CD4-positive, alpha-beta memory T cell (primary cell): ENCODE measurements around the gene MORN1. TPM values are rescaled to one million over a fixed set of nuclear protein-coding genes. Genes with fewer than 3 reads are reported as not detected.
A peak's percentile ranks its signal among the peaks of the same experiment; 100 is the strongest.

Source experiments
- CTCF ChIA-PET: fragments of 350-600 bp; sonication (Branson Sonifier 250); formaldehyde crosslinking; loops from one replicate; lab custom pipeline; 2021; ENCODE audit warnings: inconsistent platforms; ENCODE audit not compliant: partially characterized antibody; lab: Charles Lee
- POLR2A ChIA-PET: fragments of 350-600 bp; sonication (Branson Sonifier 250); formaldehyde crosslinking; loops from one replicate; lab custom pipeline; 2021; ENCODE audit not compliant: partially characterized antibody; lab: Charles Lee
- DNase-seq, 5 donors: peaks; one replicate each; pipeline versions ENCODE4 v3.0.0 to v3.0.0-alpha.2; 2020 to 2022; ENCODE audit warnings: mixed read lengths in 1 of 5
- H3K27ac ChIP-seq: one replicate; pipeline ENCODE4 v1.7.0; 2013; ENCODE audit warnings: low read depth, low read length
- H3K27me3 ChIP-seq: 2 replicates; pipeline ENCODE4 v1.7.0; 2013; ENCODE audit warnings: mild to moderate bottlenecking, low read length, moderate library complexity; ENCODE audit not compliant: insufficient read depth
- H3K36me3 ChIP-seq: 2 replicates; pipeline ENCODE4 v1.7.0; 2013; ENCODE audit warnings: mild to moderate bottlenecking, low read length, moderate library complexity; ENCODE audit not compliant: insufficient read depth
- H3K4me1 ChIP-seq: 2 replicates; pipeline ENCODE4 v1.7.0; 2013; ENCODE audit warnings: mild to moderate bottlenecking, low read length, moderate library complexity; ENCODE audit not compliant: insufficient read depth
- H3K4me3 ChIP-seq, 2 donors: one replicate each; pipeline ENCODE4 v1.7.0; 2013; ENCODE audit warnings: low read length in 2 of 2, mild to moderate bottlenecking in 1 of 2
- H3K9me3 ChIP-seq, 2 donors: one replicate each; pipeline ENCODE4 v1.7.0; 2013; ENCODE audit warnings: low read length in 2 of 2, control low read depth in 1 of 2; ENCODE audit not compliant: control insufficient read depth in 1 of 2
- H3K27ac Mint-ChIP-seq, 7 donors: one replicate each; pipeline ENCODE4 v1.8.0; 2020 to 2021; ENCODE audit warnings: mixed read lengths in 7 of 7, mild to moderate bottlenecking in 6 of 7, inconsistent platforms in 3 of 7, moderate library complexity in 3 of 7
- H3K27me3 Mint-ChIP-seq, 2 donors: one replicate each; pipeline ENCODE4 v1.8.0; 2020 to 2021; ENCODE audit warnings: mixed read lengths in 2 of 2
- H3K36me3 Mint-ChIP-seq, 2 donors: one replicate each; pipeline ENCODE4 v1.8.0; 2020 to 2021; ENCODE audit warnings: mixed read lengths in 2 of 2, inconsistent platforms in 1 of 2, mild to moderate bottlenecking in 1 of 2
- H3K4me1 Mint-ChIP-seq, 4 donors: one replicate each; pipeline ENCODE4 v1.8.0; 2020 to 2021; ENCODE audit warnings: mixed read lengths in 4 of 4, mild to moderate bottlenecking in 1 of 4
- H3K4me3 Mint-ChIP-seq, 8 donors: one replicate each; pipeline ENCODE4 v1.8.0; 2020 to 2021; ENCODE audit warnings: mixed read lengths in 8 of 8, mild to moderate bottlenecking in 7 of 8, moderate library complexity in 6 of 8, inconsistent platforms in 3 of 8
- H3K9me3 Mint-ChIP-seq, 8 donors: one replicate each; pipeline ENCODE4 v1.8.0; 2020 to 2021; ENCODE audit warnings: mixed read lengths in 8 of 8, mild to moderate bottlenecking in 5 of 8, inconsistent platforms in 3 of 8, moderate library complexity in 1 of 8
- intact Hi-C: fragments of 100-400 bp; cut with micrococcal nuclease; formaldehyde crosslinking; loops from one replicate; pipeline ENCODE4 v1.15.1; 2023
- polyA plus RNA-seq, 2 donors: library from polyadenylated mRNA; unstranded; fragments of 300-500 nt; fragmentation: Illumina TruSeq; gene quantifications; one replicate each; pipeline ENCODE4 v1.2.3, GENCODE V29; 2021
- total RNA-seq, 2 experiments: library from RNA; stranded (reverse); gene quantifications; one replicate each; pipeline ENCODE4 v1.2.3, GENCODE V29; 2021

Gene MORN1
- total and polyA plus RNA-seq, 4 experiments from 2014 or later = 1.9 to 15.3 (median 7.4) TPM

GRCh38 chr1:2412395-2412772 is 21.0 kb upstream of the MORN1 start, which contains the start of gene PEX10:
Gene PEX10 (minus strand): TSS chr1:2412564. CDS start chr1:2412502, 62 bp downstream.
- intact Hi-C loops = loop anchor here (1.0 to 5.0 kb wide), 8 partner anchors 21 to 1010 kb away; partner anchors contain the start of genes MORN1, PANK4, PRXL2B and RER1
- peak within 1 kb of the TSS; percentile 82 to 94 (median 87) for H3K4me3 Mint-ChIP-seq
- ChIA-PET CTCF (interaction anchor here (1.0 to 1.8 kb wide), 7 partner anchors 82 to 376 kb away, joined by 3 to 23 read pairs (median 5); partner anchors contain the start of genes FAAP20, PANK4 and PRXL2B), POLR2A (interaction anchor here (1.0 to 5.5 kb wide), 9 partner anchors 15 to 217 kb away, joined by 4 to 55 read pairs (median 25); partner anchors contain the start of genes FAAP20, MORN1, PANK4 and PRXL2B)
- peak; percentile 96 to 98 (median 97) for DNase-seq
- no peaks in the 10 kb centered on the region for H3K36me3 ChIP-seq
- H3K27ac Mint-ChIP-seq = peak within 1 kb of the TSS; percentile 75 to 99 (median 92)
- H3K27ac ChIP-seq = peak within 1 kb of the TSS; percentile 84
- peaks cover 0 to 22% of the 10 kb centered on the region in 2 donors for H3K36me3 Mint-ChIP-seq
- H3K9me3 Mint-ChIP-seq = no peaks in the 10 kb centered on the region
- H3K4me1 Mint-ChIP-seq = peaks cover 17 to 51% (median 32%) of the 10 kb centered on the region in 4 donors
- no peaks in the 10 kb centered on the region for H3K27me3 Mint-ChIP-seq
- no peaks in the 10 kb centered on the region for H3K27me3 ChIP-seq
- peak within 1 kb of the TSS; percentile 47 to 70 for H3K4me3 ChIP-seq
- H3K4me1 ChIP-seq = peaks cover 52% of the 10 kb centered on the region
- H3K9me3 ChIP-seq = no peaks in the 10 kb centered on the region

- H3K4me1 Mint-ChIP-seq = peaks cover 15 to 46% (median 27%) of the 10 kb centered on the region in 4 donors
- peak overlapping the region; percentile 47 to 70 for H3K4me3 ChIP-seq
- H3K27me3 ChIP-seq = no peaks in the 10 kb centered on the region
- peak overlapping the region; percentile 81 to 91 (median 86) for H3K4me3 Mint-ChIP-seq
- H3K9me3 Mint-ChIP-seq = no peaks in the 10 kb centered on the region
- peaks cover 47% of the 10 kb centered on the region for H3K4me1 ChIP-seq
- ChIA-PET POLR2A (interaction anchor here (1.5 to 5.5 kb wide), 5 partner anchors 18 to 174 kb away, joined by 3 to 36 read pairs (median 27); partner anchors contain the start of genes MORN1, PANK4, PRXL2B and RER1), CTCF (interaction anchor here (0.7 to 1.4 kb wide), 3 partner anchors 112 to 217 kb away, joined by 3 to 5 read pairs (median 4); partner anchors contain the start of gene FAAP20)
- peak overlapping the region; percentile 75 to 93 (median 90) for H3K27ac Mint-ChIP-seq
- peaks cover 1% of the 10 kb centered on the region for H3K36me3 ChIP-seq
- peak in 1 of 5 donors; percentile 60 for DNase-seq
- H3K9me3 ChIP-seq = no peaks in the 10 kb centered on the region
- intact Hi-C loops = loop anchor here (1.0 to 5.0 kb wide), 8 partner anchors 21 to 1010 kb away; partner anchors contain the start of genes MORN1, PANK4, PRXL2B and RER1
- H3K27ac ChIP-seq = peak overlapping the region; percentile 84
- peaks cover 0 to 24% of the 10 kb centered on the region in 2 donors for H3K36me3 Mint-ChIP-seq
- no peaks in the 10 kb centered on the region for H3K27me3 Mint-ChIP-seq
Measured at GRCh38 chr1:2411801-2412394, 20.5 kb upstream of the MORN1 start.

GRCh38 chr1:2409745-2410144 is 18.4 kb upstream of the MORN1 start:
- no peak for DNase-seq
- Histone ChIP-seq H3K36me3 (peaks cover 15% of the 10 kb centered on the region), H3K4me1 (peaks cover 26% of the 10 kb centered on the region), H3K27ac (no peak overlapping the region), H3K9me3 (no peaks in the 10 kb centered on the region), H3K27me3 (no peaks in the 10 kb centered on the region), H3K4me3 (no peak overlapping the region)
- peaks cover 0 to 29% of the 10 kb centered on the region in 2 donors for H3K36me3 Mint-ChIP-seq
- H3K4me1 Mint-ChIP-seq = peaks cover 7 to 28% (median 13%) of the 10 kb centered on the region in 4 donors
- no peaks in the 10 kb centered on the region for H3K9me3 Mint-ChIP-seq
- no peak overlapping the region for H3K4me3 Mint-ChIP-seq
- intact Hi-C loops = loop anchor here (5.0 kb wide), 3 partner anchors 393 to 1013 kb away; partner anchors contain the start of gene TTC34
- H3K27ac Mint-ChIP-seq = no peak overlapping the region
- no peaks in the 10 kb centered on the region for H3K27me3 Mint-ChIP-seq
- POLR2A ChIA-PET = interaction anchor here (0.9 to 2.2 kb wide), 3 partner anchors 16 to 138 kb away, joined by 3 to 5 read pairs (median 3); no protein-coding TSS in a partner anchor
- CTCF ChIA-PET = no interaction called here

GRCh38 chr1:2408859-2409276 is 17.5 kb upstream of the MORN1 start:
- Histone ChIP-seq H3K27ac (no peak overlapping the region), H3K4me1 (peaks cover 17% of the 10 kb centered on the region), H3K27me3 (no peaks in the 10 kb centered on the region), H3K4me3 (no peak overlapping the region), H3K9me3 (no peaks in the 10 kb centered on the region), H3K36me3 (peaks cover 23% of the 10 kb centered on the region)
- Mint-ChIP-seq H3K27ac (peak overlapping the region in 1 of 7 donors; percentile 31), H3K4me3 (peak overlapping the region in 1 of 8 donors; percentile 25), H3K27me3 (no peaks in the 10 kb centered on the region), H3K4me1 (peaks cover 0 to 19% (median 6%) of the 10 kb centered on the region in 4 donors), H3K36me3 (peaks cover 3 to 31% of the 10 kb centered on the region in 2 donors), H3K9me3 (no peaks in the 10 kb centered on the region)
- ChIA-PET CTCF (no interaction called here), POLR2A (interaction anchor here (1.1 to 2.2 kb wide), 3 partner anchors 15 to 115 kb away, joined by 3 to 5 read pairs (median 4); partner anchors contain the start of genes MORN1 and RER1)
- DNase-seq = no peak
- intact Hi-C loops = no loop called here

GRCh38 chr1:2408456-2408855 is 17.1 kb upstream of the MORN1 start:
- intact Hi-C loops = no loop called here
- Mint-ChIP-seq H3K9me3 (no peaks in the 10 kb centered on the region), H3K4me3 (no peak overlapping the region), H3K4me1 (peaks cover 0 to 15% (median 5%) of the 10 kb centered on the region in 4 donors), H3K36me3 (peaks cover 8 to 35% of the 10 kb centered on the region in 2 donors), H3K27me3 (no peaks in the 10 kb centered on the region), H3K27ac (peak overlapping the region in 1 of 7 donors; percentile 60)
- ChIA-PET CTCF (no interaction called here), POLR2A (interaction anchor here (1.1 to 2.2 kb wide), 3 partner anchors 15 to 115 kb away, joined by 3 to 5 read pairs (median 4); partner anchors contain the start of genes MORN1 and RER1)
- peaks cover 23% of the 10 kb centered on the region for H3K36me3 ChIP-seq
- H3K27ac ChIP-seq = no peak overlapping the region
- DNase-seq = peak in 1 of 5 donors; percentile 32
- H3K4me3 ChIP-seq = no peak overlapping the region
- peaks cover 13% of the 10 kb centered on the region for H3K4me1 ChIP-seq
- H3K27me3 ChIP-seq = no peaks in the 10 kb centered on the region
- no peaks in the 10 kb centered on the region for H3K9me3 ChIP-seq

GRCh38 chr1:2407991-2408275 is 16.6 kb upstream of the MORN1 start:
- H3K36me3 ChIP-seq = peaks cover 28% of the 10 kb centered on the region
- H3K27ac Mint-ChIP-seq = no peak overlapping the region
- POLR2A ChIA-PET = interaction anchor here (1.2 to 2.1 kb wide), 2 partner anchors 15 to 16 kb away, joined by 3 to 8 read pairs; partner anchors contain the start of genes MORN1 and RER1

More at GRCh38 chr1:2407991-2408275, 16.6 kb upstream of the MORN1 start:
- intact Hi-C loops = no loop called here
- peak in 1 of 5 donors; percentile 29 for DNase-seq
- H3K4me1 ChIP-seq = peaks cover 9% of the 10 kb centered on the region
- no peak overlapping the region for H3K4me3 Mint-ChIP-seq
- no peaks in the 10 kb centered on the region for H3K9me3 ChIP-seq
- CTCF ChIA-PET = no interaction called here
- no peaks in the 10 kb centered on the region for H3K9me3 Mint-ChIP-seq
- no peak overlapping the region for H3K27ac ChIP-seq
- H3K36me3 Mint-ChIP-seq = peaks cover 11 to 39% of the 10 kb centered on the region in 2 donors
- no peak overlapping the region for H3K4me3 ChIP-seq
- H3K27me3 Mint-ChIP-seq = no peaks in the 10 kb centered on the region
- H3K4me1 Mint-ChIP-seq = peaks cover 0 to 14% (median 5%) of the 10 kb centered on the region in 4 donors
- no peaks in the 10 kb centered on the region for H3K27me3 ChIP-seq
